SJSA1 (cell line): ENCODE results near the gene ULK4. TPM values are rescaled to one million over a fixed set of nuclear protein-coding genes. Genes with fewer than 3 reads are reported as not detected.

Source experiments
- DNase-seq, 2 experiments: peaks; one replicate each; pipeline ENCODE4 v3.0.0-alpha.2; 2015 to 2020; ENCODE audit warnings: low spot score in 2 of 2, low read depth in 1 of 2
- H3K27ac ChIP-seq: fragments of 250-450 bp; sonication (Bioruptor Pico); 2 replicates; pipeline ENCODE4 v1.5.1; 2020; ENCODE audit warnings: mild to moderate bottlenecking, moderate library complexity
- H3K27me3 ChIP-seq: fragments of 250-450 bp; sonication (Bioruptor Pico); replicated peaks from 2 replicates; pipeline ENCODE4 v1.5.1; 2020; ENCODE audit warnings: mild to moderate bottlenecking, moderate library complexity
- H3K36me3 ChIP-seq: fragments of 250-450 bp; sonication (Bioruptor Pico); 2 replicates; pipeline ENCODE4 v1.5.1; 2020; ENCODE audit warnings: mild to moderate bottlenecking
- H3K4me1 ChIP-seq: fragments of 250-450 bp; sonication (Bioruptor Pico); replicated peaks from 2 replicates; pipeline ENCODE4 v1.6.1; 2021; ENCODE audit warnings: mild to moderate bottlenecking
- H3K4me3 ChIP-seq: fragments of 250-450 bp; sonication (Bioruptor Pico); 2 replicates; pipeline ENCODE4 v1.5.1; 2020; ENCODE audit warnings: mild to moderate bottlenecking
- H3K9me3 ChIP-seq: fragments of 250-450 bp; sonication (Bioruptor Pico); replicated peaks from 2 replicates; pipeline ENCODE4 v1.5.1; 2020; ENCODE audit warnings: mild to moderate bottlenecking
- total RNA-seq: library from RNA; depleted of rRNA; stranded (reverse); fragments of >200 nt; shearing (Covaris generic); gene quantifications from 2 replicates; pipeline ENCODE4 v1.2.3, GENCODE V29; 2014

The ULK4 gene
- total RNA-seq, 1 experiment from 2014 or later = 10.9 TPM

GRCh38 chr3:41532976-41533375, 428.9 kb downstream of the ULK4 start:
- Histone ChIP-seq H3K4me3 (no peak overlapping the region), H3K36me3 (no peaks in the 10 kb centered on the region), H3K9me3 (no peaks in the 10 kb centered on the region), H3K27me3 (no peaks in the 10 kb centered on the region), H3K4me1 (no peaks in the 10 kb centered on the region), H3K27ac (no peak overlapping the region)
- no peak for DNase-seq

GRCh38 chr3:41526995-41527573, 434.8 kb downstream of the ULK4 start:
- no peaks in the 10 kb centered on the region for H3K4me1 ChIP-seq
- no peaks in the 10 kb centered on the region for H3K27me3 ChIP-seq
- no peak overlapping the region for H3K4me3 ChIP-seq
- H3K9me3 ChIP-seq = no peaks in the 10 kb centered on the region
- no peak for DNase-seq
- no peak overlapping the region for H3K27ac ChIP-seq
- no peaks in the 10 kb centered on the region for H3K36me3 ChIP-seq

GRCh38 chr3:41525303-41526064, 436.4 kb downstream of the ULK4 start:
- H3K36me3 ChIP-seq = no peaks in the 10 kb centered on the region
- H3K9me3 ChIP-seq = no peaks in the 10 kb centered on the region
- H3K27ac ChIP-seq = no peak overlapping the region
- no peaks in the 10 kb centered on the region for H3K27me3 ChIP-seq
- no peak for DNase-seq
- H3K4me3 ChIP-seq = no peak overlapping the region
- no peaks in the 10 kb centered on the region for H3K4me1 ChIP-seq

- Histone ChIP-seq H3K4me3 (no peak overlapping the region), H3K27ac (no peak overlapping the region), H3K4me1 (no peaks in the 10 kb centered on the region), H3K9me3 (no peaks in the 10 kb centered on the region), H3K27me3 (no peaks in the 10 kb centered on the region), H3K36me3 (no peaks in the 10 kb centered on the region)
- DNase-seq = no peak
Observed at GRCh38 chr3:41523897-41524296, 438.0 kb downstream of the ULK4 start.

- DNase-seq = no peak
- H3K27me3 ChIP-seq = no peaks in the 10 kb centered on the region
- no peaks in the 10 kb centered on the region for H3K4me1 ChIP-seq
- H3K36me3 ChIP-seq = no peaks in the 10 kb centered on the region
- H3K4me3 ChIP-seq = no peak overlapping the region
- no peaks in the 10 kb centered on the region for H3K9me3 ChIP-seq
- H3K27ac ChIP-seq = no peak overlapping the region
Observed at GRCh38 chr3:41522612-41523011, 439.3 kb downstream of the ULK4 start.

GRCh38 chr3:41521010-41521655, 440.8 kb downstream of the ULK4 start:
- Histone ChIP-seq H3K27ac (no peak overlapping the region), H3K9me3 (no peaks in the 10 kb centered on the region), H3K27me3 (no peaks in the 10 kb centered on the region), H3K4me1 (no peaks in the 10 kb centered on the region), H3K4me3 (no peak overlapping the region), H3K36me3 (no peaks in the 10 kb centered on the region)
- DNase-seq = no peak

GRCh38 chr3:41519746-41520145, 442.2 kb downstream of the ULK4 start:
- no peaks in the 10 kb centered on the region for H3K36me3 ChIP-seq
- DNase-seq = no peak
- H3K27me3 ChIP-seq = no peaks in the 10 kb centered on the region
- no peak overlapping the region for H3K4me3 ChIP-seq
- no peaks in the 10 kb centered on the region for H3K9me3 ChIP-seq
- no peaks in the 10 kb centered on the region for H3K4me1 ChIP-seq
- no peak overlapping the region for H3K27ac ChIP-seq

GRCh38 chr3:41518626-41519025, 443.3 kb downstream of the ULK4 start:
- Histone ChIP-seq H3K27me3 (no peaks in the 10 kb centered on the region), H3K27ac (no peak overlapping the region), H3K4me1 (no peaks in the 10 kb centered on the region), H3K9me3 (no peaks in the 10 kb centered on the region), H3K4me3 (no peak overlapping the region), H3K36me3 (no peaks in the 10 kb centered on the region)
- no peak for DNase-seq

GRCh38 chr3:41508063-41508696, 453.7 kb downstream of the ULK4 start:
- no peak for DNase-seq
- no peaks in the 10 kb centered on the region for H3K27me3 ChIP-seq
- H3K36me3 ChIP-seq = no peaks in the 10 kb centered on the region
- no peaks in the 10 kb centered on the region for H3K4me1 ChIP-seq
- no peak overlapping the region for H3K4me3 ChIP-seq
- H3K27ac ChIP-seq = no peak overlapping the region
- H3K9me3 ChIP-seq = no peaks in the 10 kb centered on the region

GRCh38 chr3:41507336-41508062, 454.4 kb downstream of the ULK4 start:
- Histone ChIP-seq H3K36me3 (no peaks in the 10 kb centered on the region), H3K27ac (no peak overlapping the region), H3K4me3 (no peak overlapping the region), H3K9me3 (no peaks in the 10 kb centered on the region), H3K4me1 (no peaks in the 10 kb centered on the region), H3K27me3 (no peaks in the 10 kb centered on the region)
- no peak for DNase-seq

- Histone ChIP-seq H3K4me3 (no peak overlapping the region), H3K27ac (no peak overlapping the region), H3K27me3 (no peaks in the 10 kb centered on the region), H3K36me3 (no peaks in the 10 kb centered on the region), H3K9me3 (no peaks in the 10 kb centered on the region), H3K4me1 (no peaks in the 10 kb centered on the region)
- DNase-seq = no peak
Observed at GRCh38 chr3:41503998-41504623, 457.8 kb downstream of the ULK4 start.

- no peaks in the 10 kb centered on the region for H3K27me3 ChIP-seq
- no peak overlapping the region for H3K27ac ChIP-seq
- H3K9me3 ChIP-seq = no peaks in the 10 kb centered on the region
- H3K4me1 ChIP-seq = no peaks in the 10 kb centered on the region
- H3K36me3 ChIP-seq = no peaks in the 10 kb centered on the region
- no peak for DNase-seq
- H3K4me3 ChIP-seq = no peak overlapping the region
Observed at GRCh38 chr3:41502481-41502880, 459.4 kb downstream of the ULK4 start.

GRCh38 chr3:41502023-41502422, 459.9 kb downstream of the ULK4 start:
- no peaks in the 10 kb centered on the region for H3K4me1 ChIP-seq
- H3K27me3 ChIP-seq = no peaks in the 10 kb centered on the region
- H3K36me3 ChIP-seq = no peaks in the 10 kb centered on the region
- no peaks in the 10 kb centered on the region for H3K9me3 ChIP-seq
- H3K27ac ChIP-seq = no peak overlapping the region
- no peak for DNase-seq
- no peak overlapping the region for H3K4me3 ChIP-seq
